Adrenal gland (tissue), 12 donors: Measurements from ENCODE around the gene ANKRD16. TPM values are rescaled to one million over a fixed set of nuclear protein-coding genes. Genes with fewer than 3 reads are reported as not detected.
"Not testable (repeated sequence)": the region's sequence is repeated elsewhere in the genome, so short reads cannot be mapped to it uniquely, and the experiment has no call there.

Experiments used
- DNase-seq, 7 donors: peaks; one replicate each; pipeline ENCODE4 v3.0.0-alpha.2; 2019 to 2020
- H3K27ac ChIP-seq, 5 donors: fragments of 200-600 bp; sonication (generic) in 4 of 5; 1 replicate in 3 of 5; 2 replicates in 2 of 5; pipeline versions ENCODE4 v1.5.1 to v1.8.0; 2016 to 2020; ENCODE audit warnings: mild to moderate bottlenecking in 1 of 5
- H3K27me3 ChIP-seq: fragments of 200-600 bp; 2 replicates; pipeline ENCODE4 v1.8.0; 2021
- H3K36me3 ChIP-seq, 2 donors: fragments of 200-600 bp; replicated peaks in 1 of 2; 1 replicate in 1 of 2; 2 replicates in 1 of 2; pipeline versions ENCODE4 v1.5.1 to v1.8.0; 2018 to 2022
- H3K4me1 ChIP-seq, 2 donors: fragments of 200-600 bp; replicated peaks in 1 of 2; 1 replicate in 1 of 2; 2 replicates in 1 of 2; pipeline versions ENCODE4 v1.5.1 to v1.8.0; 2018 to 2021
- H3K4me3 ChIP-seq, 4 donors: fragments of 200-600 bp; sonication (generic) in 3 of 4; one replicate each; pipeline ENCODE4 v1.5.1; 2016 to 2018
- H3K9me3 ChIP-seq, 3 donors: fragments of 200-600 bp; sonication (generic) in 1 of 3; replicated peaks in 1 of 3; 1 replicate in 2 of 3; 2 replicates in 1 of 3; pipeline versions ENCODE4 v1.5.1 to v1.8.0; 2016 to 2021
- CTCF ChIP-seq, 6 experiments: fragments of 450-650 bp in 4 of 6; fragments of 200-600 bp in 2 of 6; sonication (generic) in 1 of 6; IDR thresholded peaks; 1 replicate in 5 of 6; 2 replicates in 1 of 6; pipeline versions ENCODE4 v1.5.1 to v1.8.0; 2016 to 2021; ENCODE audit warnings: antibody characterized with exemption in 6 of 6, mild to moderate bottlenecking in 2 of 6, moderate library complexity in 1 of 6
- POLR2A ChIP-seq, 2 donors: fragments of 450-650 bp; IDR thresholded peaks; one replicate each; pipeline ENCODE4 v1.6.1; 2017; ENCODE audit warnings: antibody characterized with exemption in 2 of 2, mild to moderate bottlenecking in 2 of 2, moderate library complexity in 1 of 2
- WGBS, 4 donors: extraction: QIAGEN DNeasy Blood & Tissue Kit in 2 of 4; methylation state at CpG; one replicate each; pipeline versions ENCODE4 v1.1.5 to v1.1.7; 2013 to 2017; 5-methylcytosine and 5-hydroxymethylcytosine counted together
- intact Hi-C, 2 donors: fragments of 100-400 bp; cut with DNase I; formaldehyde crosslinking; loops; one replicate each; pipeline versions ENCODE4 v1.14.1 to v1.15.0; 2022 to 2023
- polyA plus RNA-seq, 3 donors: library from polyadenylated mRNA; stranded (reverse); fragments of 200-250 nt in 2 of 3; fragments of 350-450 nt in 1 of 3; fragmentation: Illumina TruSeq in 1 of 3; extraction: RNeasy Lipid Tissue Mini Kit (QIAGEN cat#74804) in 1 of 3; gene quantifications; one replicate each; pipeline ENCODE4 v1.2.3, GENCODE V29; 2013 to 2014
- total RNA-seq, 9 donors: library from RNA; depleted of rRNA in 4 of 9; stranded (reverse); fragments of >200 nt in 4 of 9; fragments of 120-200 nt in 1 of 9; fragmentation: NEBNext Ultra II Directional in 1 of 9; extraction: Animal tissue kit (Norgen Biotek cat#: 25700) in 1 of 9; gene quantifications; one replicate each; pipeline versions ENCODE4 v1.1.0 to v1.2.4, GENCODE V29; 2013 to 2023
- donor health status: healthy with polysubstance abuse.
- donor health status: Bipolar disorder and iron deficiency.
- donor health status: DM: yes; HTN: yes; CAD: no.
- donor health status: DM: no; HTN: no; CAD: no.
- donor health status: DM: no; HTN: no; CAD: no.
- donor health status: DM: yes; HTN: yes; CAD: no.

ANKRD16 gene
- total and polyA plus RNA-seq, 12 donors, result 4.0 to 12.4 (median 6.8) TPM

- TF ChIP-seq CTCF (IDR thresholded peaks at IDR 0.05) (no peak), POLR2A (IDR thresholded peaks at IDR 0.05) (no peak)
- Histone ChIP-seq H3K4me3 (no peak overlapping the region), H3K36me3 (peaks cover 0 to 80% of the 10 kb centered on the region in 2 donors), H3K27me3 (no peaks in the 10 kb centered on the region), H3K9me3 (no peaks in the 10 kb centered on the region), H3K27ac (no peak overlapping the region), H3K4me1 (no peaks in the 10 kb centered on the region)
- WGBS, 4 donors, result 94 to 98% (median 97%) methylated on average over 4 of the region's 4 CpGs
- DNase-seq, result no peak
- intact Hi-C loops, result no loop called here
Observed at GRCh38 chr10:5911670-5912069, 22.0 kb upstream of the ANKRD16 start.

GRCh38 chr10:5910323-5911100, 20.8 kb upstream of the ANKRD16 start:
- Histone ChIP-seq H3K36me3 (peaks cover 0 to 80% of the 10 kb centered on the region in 2 donors), H3K27ac (no peak overlapping the region)
- 83 to 85% (median 84%) methylated on average over 15 to 18 of the region's 18 CpGs for WGBS, 4 donors

GRCh38 chr10:5908676-5909075, 19.0 kb upstream of the ANKRD16 start:
- H3K4me1 ChIP-seq, H3K4me3 ChIP-seq, H3K27me3 ChIP-seq, DNase-seq, intact Hi-C loops, H3K27ac ChIP-seq, H3K9me3 ChIP-seq: not testable (repeated sequence)
- peaks cover 0 to 62% of the 10 kb centered on the region in 2 donors for H3K36me3 ChIP-seq
- whole genome bisulfite sequencing, 4 donors, result 86 to 95% (median 93%) methylated on average over 7 of the region's 7 CpGs

More at GRCh38 chr10:5910323-5911100, 20.8 kb upstream of the ANKRD16 start:
- no peak overlapping the region for H3K4me3 ChIP-seq
- H3K9me3 ChIP-seq, result no peaks in the 10 kb centered on the region
- H3K27me3 ChIP-seq, result no peaks in the 10 kb centered on the region
- intact Hi-C loops, result no loop called here
- no peak for DNase-seq
- H3K4me1 ChIP-seq, result peaks cover 0 to 4% of the 10 kb centered on the region in 2 donors
- TF ChIP-seq POLR2A (IDR thresholded peaks at IDR 0.05) (no peak), CTCF (IDR thresholded peaks at IDR 0.05) (no peak)

- WGBS, 4 donors, result 80 to 96% (median 88%) methylated on average over 4 to 5 of the region's 5 CpGs
- peak overlapping the region in 1 of 5 donors; percentile 44 for H3K27ac ChIP-seq
- no peaks in the 10 kb centered on the region for H3K27me3 ChIP-seq
- intact Hi-C loops, result no loop called here
- DNase-seq, result no peak
- no peak overlapping the region for H3K4me3 ChIP-seq
- peaks cover 0 to 41% of the 10 kb centered on the region in 2 donors for H3K36me3 ChIP-seq
- H3K9me3 ChIP-seq, result no peaks in the 10 kb centered on the region
- H3K4me1 ChIP-seq, result peaks cover 0 to 8% of the 10 kb centered on the region in 2 donors
- no peak for TF ChIP-seq CTCF (IDR thresholded peaks at IDR 0.05)
- TF ChIP-seq POLR2A (IDR thresholded peaks at IDR 0.05), result no peak
Observed at GRCh38 chr10:5906651-5907050, 17.0 kb upstream of the ANKRD16 start.
